ENCODE measurements around the gene STC2.
A peak's percentile ranks its signal among the peaks of the same experiment; 100 is the strongest.
"Not testable (repeated sequence)": the region's sequence is repeated elsewhere in the genome, so short reads cannot be mapped to it uniquely, and the experiment has no call there.

STC2 gene

GRCh38 chr5:173327948-173328843 is at the start of gene STC2:
Gene STC2 (minus strand): TSS chr5:173328414. CDS start chr5:173328193, 221 bp downstream.
- TF ChIP-seq FOXP2 (optimal IDR thresholded peaks at IDR 0.05; ENCODE audit: control extremely low read depth, extremely low read length, insufficient read depth) = no peak
- TF ChIP-seq POLR2AphosphoS5 (IDR thresholded peaks at IDR 0.05; ENCODE audit: borderline replicate concordance, low read depth, low read length) = peak; percentile 91
- no peak for TF ChIP-seq EZH2 (IDR thresholded peaks at IDR 0.05)
- peaks cover 21% of the 10 kb centered on the region for H3K36me3 ChIP-seq (ENCODE audit: insufficient read depth, low read length)
- no peak within 1 kb of the TSS for H3K27ac ChIP-seq
- DNase-seq (ENCODE audit: low read depth, low spot score) = no peak
- H3K9ac ChIP-seq (ENCODE audit: insufficient read length) = peak within 1 kb of the TSS; percentile 79
- H3K9me3 ChIP-seq (ENCODE audit: low read depth, low read length) = no peaks in the 10 kb centered on the region
- H3K4me3 ChIP-seq = peak within 1 kb of the TSS; percentile 76

- Histone ChIP-seq H3K9me3 (ENCODE audit: low read depth, low read length) (no peaks in the 10 kb centered on the region), H3K27ac (no peak overlapping the region), H3K9ac (ENCODE audit: insufficient read length) (no peak overlapping the region), H3K4me3 (no peak overlapping the region), H3K36me3 (ENCODE audit: insufficient read depth, low read length) (no peaks in the 10 kb centered on the region)
- no peak for DNase-seq (ENCODE audit: low read depth, low spot score)
- no peak for TF ChIP-seq EZH2 (IDR thresholded peaks at IDR 0.05)
- no peak for TF ChIP-seq FOXP2 (optimal IDR thresholded peaks at IDR 0.05; ENCODE audit: control extremely low read depth, extremely low read length, insufficient read depth)
Measured at GRCh38 chr5:173371400-173371799, 43.2 kb upstream of the STC2 start.

DNA sequence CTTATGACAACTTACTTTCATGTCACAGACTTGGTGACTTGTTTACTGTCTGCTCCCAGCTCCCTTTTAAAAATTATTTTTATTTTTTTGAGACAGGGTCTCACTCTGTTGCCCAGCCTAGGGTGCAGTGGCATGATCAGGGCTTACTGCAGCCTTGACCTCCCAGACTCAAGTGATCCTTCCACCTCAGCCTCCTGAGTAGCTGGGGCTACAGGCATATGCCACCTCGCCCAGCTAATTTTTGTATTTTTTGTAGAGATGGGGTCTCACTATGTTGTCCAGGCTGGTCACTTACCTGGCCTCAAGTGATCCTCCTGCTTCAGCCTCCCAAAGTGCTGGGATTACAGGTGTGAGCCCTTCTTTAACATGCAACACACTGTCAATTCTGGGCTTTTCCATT is 35.2 kb upstream of the STC2 start:
- not testable (repeated sequence) for H3K4me3 ChIP-seq; DNase-seq (ENCODE audit: low read depth, low spot score); H3K27ac ChIP-seq; H3K9me3 ChIP-seq (ENCODE audit: low read depth, low read length); H3K9ac ChIP-seq (ENCODE audit: insufficient read length); H3K36me3 ChIP-seq (ENCODE audit: insufficient read depth, low read length)

DNA sequence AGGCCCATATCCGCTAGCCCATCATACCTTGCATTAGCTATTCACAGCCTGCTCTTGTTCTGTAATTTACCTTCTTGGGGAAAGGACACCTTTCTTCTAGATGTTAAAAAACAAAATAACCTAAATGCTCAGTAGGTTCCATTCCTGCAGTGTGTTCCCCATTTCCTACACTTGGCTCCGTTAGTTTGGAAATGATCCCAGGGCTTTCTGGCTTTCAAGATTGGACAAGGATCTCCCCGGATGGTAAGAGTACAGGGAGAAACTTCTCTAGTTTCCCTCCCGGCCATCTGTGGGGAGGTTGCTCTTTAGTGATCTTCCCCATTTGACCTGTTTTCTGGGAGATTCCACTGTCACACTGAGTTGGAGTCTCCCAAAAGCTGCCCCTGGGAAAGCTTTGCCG is 27.3 kb upstream of the STC2 start:
- Histone ChIP-seq H3K4me3 (no peak overlapping the region), H3K9ac (ENCODE audit: insufficient read length) (no peak overlapping the region), H3K27ac (no peak overlapping the region), H3K9me3 (ENCODE audit: low read depth, low read length) (no peaks in the 10 kb centered on the region), H3K36me3 (ENCODE audit: insufficient read depth, low read length) (no peaks in the 10 kb centered on the region)
- TF ChIP-seq FOXP2 (optimal IDR thresholded peaks at IDR 0.05; ENCODE audit: control extremely low read depth, extremely low read length, insufficient read depth) (no peak), POLR2AphosphoS5 (IDR thresholded peaks at IDR 0.05; ENCODE audit: borderline replicate concordance, low read depth, low read length) (no peak), EZH2 (IDR thresholded peaks at IDR 0.05) (no peak)
- no peak for DNase-seq (ENCODE audit: low read depth, low spot score)

- peak; percentile 18 for DNase-seq (ENCODE audit: low read depth, low spot score)
- TF ChIP-seq FOXP2 (optimal IDR thresholded peaks at IDR 0.05; ENCODE audit: control extremely low read depth, extremely low read length, insufficient read depth) (no peak), POLR2AphosphoS5 (IDR thresholded peaks at IDR 0.05; ENCODE audit: borderline replicate concordance, low read depth, low read length) (no peak), EZH2 (IDR thresholded peaks at IDR 0.05) (no peak)
- Histone ChIP-seq H3K9ac (ENCODE audit: insufficient read length) (no peak overlapping the region), H3K9me3 (ENCODE audit: low read depth, low read length) (no peaks in the 10 kb centered on the region), H3K36me3 (ENCODE audit: insufficient read depth, low read length) (no peaks in the 10 kb centered on the region), H3K4me3 (no peak overlapping the region), H3K27ac (no peak overlapping the region)
Measured at GRCh38 chr5:173354645-173355044, 26.4 kb upstream of the STC2 start.

DNA sequence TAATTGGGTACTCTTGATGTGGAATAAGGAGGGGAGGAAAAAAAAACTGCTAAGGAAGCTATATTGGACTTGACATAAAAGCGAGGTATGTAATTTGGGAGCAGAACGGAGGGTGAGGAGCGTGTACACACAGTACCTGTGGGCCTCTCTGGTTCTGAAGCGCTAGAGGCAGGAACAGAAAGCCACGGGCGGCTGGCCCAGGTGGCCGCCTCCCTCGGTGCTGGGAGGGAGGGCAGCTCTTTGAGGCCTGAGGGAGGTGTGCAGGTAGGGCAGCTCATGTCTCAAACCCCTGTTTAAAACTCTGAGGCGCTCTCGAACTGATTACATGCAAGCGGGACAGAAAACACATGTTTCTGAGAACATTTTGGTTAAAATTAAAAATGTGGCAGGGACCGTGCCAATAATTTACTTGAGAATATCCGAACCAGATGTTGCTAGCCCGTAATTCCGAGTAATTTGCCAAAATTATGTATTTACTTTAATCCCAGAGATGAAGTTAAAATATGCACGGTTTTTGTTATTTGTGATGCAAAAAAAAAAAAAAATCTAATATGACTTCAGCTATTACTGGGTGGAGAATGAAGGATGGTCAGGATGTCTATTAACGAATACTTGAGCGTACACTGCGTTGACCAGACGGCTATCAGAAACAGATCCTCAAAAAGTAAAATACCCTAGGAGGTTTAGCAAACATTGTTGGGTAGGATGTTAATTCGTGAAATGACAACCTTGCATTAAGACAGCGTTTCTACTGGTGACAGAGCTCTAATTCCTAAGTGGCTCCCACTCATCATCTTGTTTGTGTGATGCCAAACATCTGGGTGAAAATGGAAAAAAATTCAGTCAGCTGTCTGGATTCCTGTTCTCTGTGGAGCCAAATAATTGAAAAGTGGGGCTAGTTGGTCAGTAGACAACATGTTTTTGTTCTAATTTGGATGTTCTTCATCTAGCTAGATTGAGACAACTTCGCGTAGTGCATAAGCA is 24.4 kb upstream of the STC2 start:
- Histone ChIP-seq H3K4me3 (no peak overlapping the region), H3K27ac (no peak overlapping the region), H3K9ac (ENCODE audit: insufficient read length) (no peak overlapping the region), H3K36me3 (ENCODE audit: insufficient read depth, low read length) (no peaks in the 10 kb centered on the region), H3K9me3 (ENCODE audit: low read depth, low read length) (no peaks in the 10 kb centered on the region)
- no peak for DNase-seq (ENCODE audit: low read depth, low spot score)
- no peak for TF ChIP-seq FOXP2 (optimal IDR thresholded peaks at IDR 0.05; ENCODE audit: control extremely low read depth, extremely low read length, insufficient read depth)
- TF ChIP-seq POLR2AphosphoS5 (IDR thresholded peaks at IDR 0.05; ENCODE audit: borderline replicate concordance, low read depth, low read length) = no peak
- TF ChIP-seq EZH2 (IDR thresholded peaks at IDR 0.05) = no peak

- no peaks in the 10 kb centered on the region for H3K36me3 ChIP-seq (ENCODE audit: insufficient read depth, low read length)
- H3K9me3 ChIP-seq (ENCODE audit: low read depth, low read length) = no peaks in the 10 kb centered on the region
- no peak for DNase-seq (ENCODE audit: low read depth, low spot score)
- H3K9ac ChIP-seq (ENCODE audit: insufficient read length) = no peak overlapping the region
- no peak overlapping the region for H3K4me3 ChIP-seq
- TF ChIP-seq FOXP2 (optimal IDR thresholded peaks at IDR 0.05; ENCODE audit: control extremely low read depth, extremely low read length, insufficient read depth) (no peak), EZH2 (IDR thresholded peaks at IDR 0.05) (no peak), POLR2AphosphoS5 (IDR thresholded peaks at IDR 0.05; ENCODE audit: borderline replicate concordance, low read depth, low read length) (no peak)
- no peak overlapping the region for H3K27ac ChIP-seq
Measured at GRCh38 chr5:173342813-173343755, 14.9 kb upstream of the STC2 start.
